HepG2 (cell line): Measurements from ENCODE around the gene POLR3GL. TPM values are rescaled to one million over a fixed set of nuclear protein-coding genes. Genes with fewer than 3 reads are reported as not detected.

ENCODE experiments used
- ARNTL ChIP-seq: sonication (generic); formaldehyde crosslinking; IDR thresholded peaks from 2 replicates; pipeline ENCODE4 v1.4.0; 2020; ENCODE audit warnings: mild to moderate bottlenecking, missing genetic modification reagents
- ATF2 ChIP-seq: sonication (generic); formaldehyde crosslinking; IDR thresholded peaks from 2 replicates; pipeline ENCODE4 v1.4.0; 2020; ENCODE audit warnings: missing genetic modification reagents
- ESRRA ChIP-seq: sonication (generic); formaldehyde crosslinking; IDR thresholded peaks from 2 replicates; pipeline ENCODE4 v1.5.1; 2020; ENCODE audit warnings: mild to moderate bottlenecking, low read depth, missing genetic modification reagents
- KAT8 ChIP-seq: IDR thresholded peaks from 2 replicates; pipeline ENCODE4 v1.6.1; 2016; ENCODE audit warnings: missing genetic modification reagents, missing compliant biosample characterization
- KDM2A ChIP-seq: sonication (generic); formaldehyde crosslinking; IDR thresholded peaks from 2 replicates; pipeline ENCODE4 v1.4.0; 2020; ENCODE audit warnings: low read depth, missing genetic modification reagents, borderline replicate concordance
- MYPOP ChIP-seq: sonication (generic); formaldehyde crosslinking; IDR thresholded peaks from 2 replicates; pipeline ENCODE4 v1.8.1; 2023; ENCODE audit warnings: mild to moderate bottlenecking, moderate library complexity, missing genetic modification reagents
- NFYC ChIP-seq: IDR thresholded peaks from 2 replicates; pipeline ENCODE4 v1.6.1; 2016; ENCODE audit warnings: missing genetic modification reagents, missing compliant biosample characterization
- NR2C2 ChIP-seq: sonication (generic); formaldehyde crosslinking; IDR thresholded peaks from 2 replicates; pipeline ENCODE4 v1.4.0; 2020; ENCODE audit warnings: missing genetic modification reagents, mild to moderate bottlenecking, moderate library complexity, borderline replicate concordance
- SMC3 ChIP-seq: IDR thresholded peaks from 2 replicates; pipeline ENCODE4 v1.6.1; 2011; ENCODE audit warnings: low read length, improper control_type of control experiment
- ZKSCAN8 ChIP-seq: IDR thresholded peaks from 2 replicates; pipeline ENCODE4 v1.6.1; 2016; ENCODE audit warnings: borderline replicate concordance, missing genetic modification reagents, missing compliant biosample characterization
- ZNF253 ChIP-seq: sonication (generic); formaldehyde crosslinking; IDR thresholded peaks from 2 replicates; pipeline ENCODE4 v1.8.0; 2022; ENCODE audit warnings: mild to moderate bottlenecking, missing genetic modification reagents, borderline replicate concordance
- ZNF331 ChIP-seq: sonication (generic); formaldehyde crosslinking; IDR thresholded peaks from 2 replicates; pipeline ENCODE4 v1.4.0; 2020; ENCODE audit warnings: missing genetic modification reagents
- ZNF430 ChIP-seq: sonication (generic); formaldehyde crosslinking; IDR thresholded peaks from 2 replicates; pipeline ENCODE4 v1.9.0; 2021; ENCODE audit warnings: mild to moderate bottlenecking, missing genetic modification reagents
- ZNF510 ChIP-seq: sonication (generic); formaldehyde crosslinking; IDR thresholded peaks from 2 replicates; pipeline ENCODE4 v1.4.0; 2020; ENCODE audit warnings: low read depth, mild to moderate bottlenecking, missing genetic modification reagents
- ZNF891 ChIP-seq: sonication (generic); formaldehyde crosslinking; IDR thresholded peaks from 2 replicates; pipeline ENCODE4 v1.5.0; 2020; ENCODE audit warnings: mild to moderate bottlenecking, missing genetic modification reagents
- ZSCAN9 ChIP-seq: IDR thresholded peaks from 2 replicates; pipeline ENCODE4 v1.6.1; 2016; ENCODE audit warnings: borderline replicate concordance
- polyA plus RNA-seq, 8 experiments: library from polyadenylated mRNA; depleted of rRNA in 3 of 8; stranded (reverse) in 7 of 8; unstranded in 1 of 8; fragments of >200 nt; fragmentation: Illumina TruSeq in 4 of 8; extraction: Trizol in 4 of 8; gene quantifications; 2 replicates each; pipeline versions ENCODE4 v1.2.1 to v1.2.3, GENCODE V29; 2011 to 2016; ENCODE audit warnings: low read depth in 4 of 8, missing spikeins in 1 of 8, mixed read lengths in 1 of 8; ENCODE audit not compliant: insufficient read depth in 1 of 8
- total RNA-seq, 5 experiments: library from RNA; depleted of rRNA; stranded (reverse); fragments of >200 nt; fragmentation: Illumina TruSeq; extraction: Trizol; gene quantifications; 2 replicates each; pipeline ENCODE4 v1.2.3, GENCODE V29; 2016; ENCODE audit warnings: low read depth in 1 of 5
- TF ChIP-seq, protein P1 (sequence below): sonication (generic); formaldehyde crosslinking; IDR thresholded peaks from 2 replicates; pipeline ENCODE4 v1.4.0; 2020; ENCODE audit warnings: missing genetic modification reagents, borderline replicate concordance
- TF ChIP-seq, protein P2 (sequence below): sonication (generic); formaldehyde crosslinking; IDR thresholded peaks from 2 replicates; pipeline ENCODE4 v1.5.0; 2020; ENCODE audit warnings: missing genetic modification reagents, mild to moderate bottlenecking, borderline replicate concordance
- TF ChIP-seq, protein P3 (sequence below): sonication (generic); formaldehyde crosslinking; IDR thresholded peaks from 2 replicates; pipeline ENCODE4 v1.4.0; 2020; ENCODE audit warnings: missing genetic modification reagents

The POLR3GL gene
- total and polyA plus RNA-seq, 2 of the 13 experiments (the other 11 are each of a cell fraction or from before 2014, with no cell fraction given) = 11.5 to 12.4 TPM

DNA sequence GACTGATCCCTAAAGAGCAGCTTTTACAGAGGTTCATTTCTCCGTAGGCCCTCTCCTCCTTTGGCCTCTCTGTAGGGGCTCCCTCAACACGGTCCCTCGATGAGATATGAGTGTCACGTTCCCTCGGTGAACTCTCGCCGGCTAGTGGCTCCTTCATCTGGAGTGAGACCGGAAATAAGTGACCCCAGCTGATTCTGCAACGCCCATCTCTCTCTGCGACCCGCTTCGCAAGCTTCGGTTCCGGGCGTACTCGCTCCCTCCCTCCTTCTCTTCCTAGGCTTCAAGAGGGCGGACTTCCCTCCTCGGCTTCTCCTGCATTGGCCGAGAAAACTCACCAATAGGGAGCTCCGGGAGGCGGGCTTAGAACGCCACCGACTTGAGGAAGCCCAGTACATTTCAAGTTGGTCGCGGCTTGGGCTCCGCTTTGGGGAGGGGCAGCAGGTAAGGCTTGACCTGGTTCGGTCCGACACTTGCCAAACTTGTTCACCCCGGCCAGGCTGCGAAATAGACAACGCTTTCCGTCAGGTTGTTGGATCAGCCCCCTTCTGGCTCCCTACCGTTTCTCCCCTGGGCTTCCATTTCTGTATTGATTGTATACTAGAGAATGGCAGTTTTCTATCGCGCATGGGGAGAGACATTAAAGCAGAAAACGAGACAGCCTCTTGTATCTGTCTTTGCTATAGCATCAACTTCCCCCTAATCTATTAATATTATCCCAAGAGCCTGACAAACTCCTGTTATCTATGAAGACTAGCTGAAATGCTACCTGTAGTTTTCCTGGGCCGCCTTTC, at the start of gene POLR3GL, which contains the start of gene ANKRD34A (continued):
- TF ChIP-seq, protein P1, sequence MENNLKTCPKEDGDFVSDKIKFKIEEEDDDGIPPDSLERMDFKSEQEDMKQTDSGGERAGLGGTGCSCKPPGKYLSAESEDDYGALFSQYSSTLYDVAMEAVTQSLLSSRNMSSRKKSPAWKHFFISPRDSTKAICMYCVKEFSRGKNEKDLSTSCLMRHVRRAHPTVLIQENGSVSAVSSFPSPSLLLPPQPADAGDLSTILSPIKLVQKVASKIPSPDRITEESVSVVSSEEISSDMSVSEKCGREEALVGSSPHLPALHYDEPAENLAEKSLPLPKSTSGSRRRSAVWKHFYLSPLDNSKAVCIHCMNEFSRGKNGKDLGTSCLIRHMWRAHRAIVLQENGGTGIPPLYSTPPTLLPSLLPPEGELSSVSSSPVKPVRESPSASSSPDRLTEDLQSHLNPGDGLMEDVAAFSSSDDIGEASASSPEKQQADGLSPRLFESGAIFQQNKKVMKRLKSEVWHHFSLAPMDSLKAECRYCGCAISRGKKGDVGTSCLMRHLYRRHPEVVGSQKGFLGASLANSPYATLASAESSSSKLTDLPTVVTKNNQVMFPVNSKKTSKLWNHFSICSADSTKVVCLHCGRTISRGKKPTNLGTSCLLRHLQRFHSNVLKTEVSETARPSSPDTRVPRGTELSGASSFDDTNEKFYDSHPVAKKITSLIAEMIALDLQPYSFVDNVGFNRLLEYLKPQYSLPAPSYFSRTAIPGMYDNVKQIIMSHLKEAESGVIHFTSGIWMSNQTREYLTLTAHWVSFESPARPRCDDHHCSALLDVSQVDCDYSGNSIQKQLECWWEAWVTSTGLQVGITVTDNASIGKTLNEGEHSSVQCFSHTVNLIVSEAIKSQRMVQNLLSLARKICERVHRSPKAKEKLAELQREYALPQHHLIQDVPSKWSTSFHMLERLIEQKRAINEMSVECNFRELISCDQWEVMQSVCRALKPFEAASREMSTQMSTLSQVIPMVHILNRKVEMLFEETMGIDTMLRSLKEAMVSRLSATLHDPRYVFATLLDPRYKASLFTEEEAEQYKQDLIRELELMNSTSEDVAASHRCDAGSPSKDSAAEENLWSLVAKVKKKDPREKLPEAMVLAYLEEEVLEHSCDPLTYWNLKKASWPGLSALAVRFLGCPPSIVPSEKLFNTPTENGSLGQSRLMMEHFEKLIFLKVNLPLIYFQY = peak; percentile 99
- TF ChIP-seq NR2C2 (CRISPR knock-in tag) = peak; percentile 70; the same call in 1 of the 2 replicates
- TF ChIP-seq ATF2 = no peak
- no peak; the same call in 1 of the 2 replicates for TF ChIP-seq ZNF891 (CRISPR knock-in tag)
- peak; percentile 59; the same call in 1 of the 2 replicates for TF ChIP-seq KDM2A (CRISPR knock-in tag)
- TF ChIP-seq ARNTL = peak; percentile 65; the same call in 1 of the 2 replicates
- TF ChIP-seq MYPOP (CRISPR knock-in tag) = peak; percentile 55; the same call in 1 of the 2 replicates
- peak; percentile 3; the same call in 1 of the 2 replicates for TF ChIP-seq SMC3
- TF ChIP-seq ZKSCAN8 (CRISPR knock-in tag) = 0 out of 2 replicates have a peak, but pooled peaks have one; percentile 27
- peak; percentile 81 for TF ChIP-seq NFYC
- TF ChIP-seq, protein P2, sequence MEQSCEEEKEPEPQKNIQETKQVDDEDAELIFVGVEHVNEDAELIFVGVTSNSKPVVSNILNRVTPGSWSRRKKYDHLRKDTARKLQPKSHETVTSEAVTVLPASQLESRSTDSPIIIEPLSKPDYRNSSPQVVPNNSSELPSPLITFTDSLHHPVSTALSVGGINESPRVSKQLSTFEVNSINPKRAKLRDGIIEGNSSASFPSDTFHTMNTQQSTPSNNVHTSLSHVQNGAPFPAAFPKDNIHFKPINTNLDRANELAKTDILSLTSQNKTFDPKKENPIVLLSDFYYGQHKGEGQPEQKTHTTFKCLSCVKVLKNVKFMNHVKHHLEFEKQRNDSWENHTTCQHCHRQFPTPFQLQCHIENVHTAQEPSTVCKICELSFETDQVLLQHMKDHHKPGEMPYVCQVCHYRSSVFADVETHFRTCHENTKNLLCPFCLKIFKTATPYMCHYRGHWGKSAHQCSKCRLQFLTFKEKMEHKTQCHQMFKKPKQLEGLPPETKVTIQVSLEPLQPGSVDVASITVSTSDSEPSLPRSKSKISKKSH (CRISPR knock-in tag) = peak; percentile 46; the same call in 1 of the 2 replicates
- peak; percentile 29; the same call in 1 of the 2 replicates for TF ChIP-seq ZNF430 (CRISPR knock-in tag)
- TF ChIP-seq ZSCAN9 (CRISPR knock-in tag) = peak; percentile 45
- TF ChIP-seq, protein P3, sequence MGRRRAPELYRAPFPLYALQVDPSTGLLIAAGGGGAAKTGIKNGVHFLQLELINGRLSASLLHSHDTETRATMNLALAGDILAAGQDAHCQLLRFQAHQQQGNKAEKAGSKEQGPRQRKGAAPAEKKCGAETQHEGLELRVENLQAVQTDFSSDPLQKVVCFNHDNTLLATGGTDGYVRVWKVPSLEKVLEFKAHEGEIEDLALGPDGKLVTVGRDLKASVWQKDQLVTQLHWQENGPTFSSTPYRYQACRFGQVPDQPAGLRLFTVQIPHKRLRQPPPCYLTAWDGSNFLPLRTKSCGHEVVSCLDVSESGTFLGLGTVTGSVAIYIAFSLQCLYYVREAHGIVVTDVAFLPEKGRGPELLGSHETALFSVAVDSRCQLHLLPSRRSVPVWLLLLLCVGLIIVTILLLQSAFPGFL (CRISPR knock-in tag) = no peak
- no peak for TF ChIP-seq ZNF253 (CRISPR knock-in tag)
- peak; percentile 16; the same call in 1 of the 2 replicates for TF ChIP-seq ZNF331 (CRISPR knock-in tag)
- TF ChIP-seq ZNF510 (CRISPR knock-in tag) = no peak
- no peak for TF ChIP-seq ESRRA (CRISPR knock-in tag)
- peak; percentile 88 for TF ChIP-seq KAT8 (CRISPR knock-in tag)
